ENCODE data around the gene NR2F6.
A peak's percentile ranks its signal among the peaks of the same experiment; 100 is the strongest.
"Not testable (repeated sequence)": the region's sequence is repeated elsewhere in the genome, so short reads cannot be mapped to it uniquely, and the experiment has no call there.

The NR2F6 gene

GRCh38 chr19:17210296-17210695, 35.4 kb downstream of the NR2F6 start:
- no peak for DNase-seq (ENCODE audit: low spot score)

- no peak for DNase-seq (ENCODE audit: low spot score)
Observed at GRCh38 chr19:17209126-17210036, 36.3 kb downstream of the NR2F6 start.

- DNase-seq (ENCODE audit: low spot score): no peak
Observed at GRCh38 chr19:17206736-17207581, 38.8 kb downstream of the NR2F6 start.

GRCh38 chr19:17205237-17206140, 40.2 kb downstream of the NR2F6 start:
- DNase-seq (ENCODE audit: low spot score): peak; percentile 60

- no peak for DNase-seq (ENCODE audit: low spot score)
Observed at GRCh38 chr19:17202713-17203112, 43.0 kb downstream of the NR2F6 start.

GRCh38 chr19:17202249-17202648, 43.5 kb downstream of the NR2F6 start:
- no peak for DNase-seq (ENCODE audit: low spot score)

- DNase-seq (ENCODE audit: low spot score): no peak
Observed at GRCh38 chr19:17200408-17201079, 45.2 kb downstream of the NR2F6 start.

- DNase-seq (ENCODE audit: low spot score): no peak
Observed at GRCh38 chr19:17197666-17198065, 48.1 kb downstream of the NR2F6 start.

- no peak for DNase-seq (ENCODE audit: low spot score)
Observed at GRCh38 chr19:17196610-17197009, 49.1 kb downstream of the NR2F6 start.

- no peak for DNase-seq (ENCODE audit: low spot score)
Observed at GRCh38 chr19:17195106-17195505, 50.6 kb downstream of the NR2F6 start.

- DNase-seq (ENCODE audit: low spot score): no peak
Observed at GRCh38 chr19:17194608-17195007, 51.1 kb downstream of the NR2F6 start.

- DNase-seq (ENCODE audit: low spot score): no peak
Observed at GRCh38 chr19:17192751-17193150, 53.0 kb downstream of the NR2F6 start.

- not testable (repeated sequence) for DNase-seq (ENCODE audit: low spot score)
Observed at GRCh38 chr19:17191736-17192135, 54.0 kb downstream of the NR2F6 start.

GRCh38 chr19:17185590-17185989, 60.1 kb downstream of the NR2F6 start:
- DNase-seq (ENCODE audit: low spot score): no peak

GRCh38 chr19:17184371-17184841, 61.3 kb downstream of the NR2F6 start:
- DNase-seq (ENCODE audit: low spot score): peak; percentile 66

GRCh38 chr19:17183858-17184321, 61.8 kb downstream of the NR2F6 start:
- peak; percentile 13 for DNase-seq (ENCODE audit: low spot score)

- DNase-seq (ENCODE audit: low spot score): peak; percentile 12
Observed at GRCh38 chr19:17183271-17183761, 62.4 kb downstream of the NR2F6 start.
